Measurements from ENCODE around the gene LRMDA. TPM values are rescaled to one million over a fixed set of nuclear protein-coding genes. Genes with fewer than 3 reads are reported as not detected.

Gene LRMDA
- total and polyA plus RNA-seq, 10 of the 15 experiments (the other 5 are each of a cell fraction or from before 2014, with no cell fraction given), result 0.07 to 0.54 (median 0.29) TPM; not detected in 4

- no TSS peak for BruUV-seq (replicated peaks)
- no peak for DNase-seq (ENCODE audit: low read depth, low spot score)
- ChIA-PET SMC1A (ENCODE audit: uncharacterized antibody, unreplicated experiment) (interaction anchor here (1.3 kb wide), 1 partner anchor 12 kb away, joined by 4 read pairs; no protein-coding TSS in a partner anchor), POLR2A (no interaction called here), RAD21 (ENCODE audit: unreplicated experiment) (no interaction called here), CTCF (interaction anchor here (0.6 kb wide), 1 partner anchor 585 kb away, joined by 4 read pairs; no protein-coding TSS in a partner anchor)
- no peak overlapping the region for H3K9ac ChIP-seq (ENCODE audit: control insufficient read depth, insufficient read depth, low read length)
- in situ Hi-C loops (cut with MboI) (no loop called here), intact Hi-C loops (cut with micrococcal nuclease; ENCODE audit: unreplicated experiment) (no loop called here)
- WGBS (ENCODE audit: insufficient coverage, insufficient replicate concordance, low lambda C conversion rate, missing lambda C conversion rate), result 43% methylated on average over 11 of the region's 11 CpGs
- TF ChIP-seq ZSCAN29 (IDR thresholded peaks at IDR 0.05) (no peak), PKNOX1 (IDR thresholded peaks at IDR 0.05) (no peak), SPI1 (IDR thresholded peaks at IDR 0.05; ENCODE audit: borderline replicate concordance, insufficient read depth, low read depth, low read length) (no peak), CREM (IDR thresholded peaks at IDR 0.05; ENCODE audit: low read depth) (no peak), NR2C1 (IDR thresholded peaks at IDR 0.05) (no peak), CHD1 (IDR thresholded peaks at IDR 0.05; ENCODE audit: low read depth, low read length) (no peak), STAT1 (conservative IDR thresholded peaks at IDR 0.05) (no peak), CUX1 (IDR thresholded peaks at IDR 0.05; ENCODE audit: insufficient replicate concordance, low read depth, low read length) (no peak), MTA2 (IDR thresholded peaks at IDR 0.05; ENCODE audit: low read depth) (no peak), FOXM1 (IDR thresholded peaks at IDR 0.05; ENCODE audit: low read depth, low read length) (no peak), POLR2AphosphoS2 (IDR thresholded peaks at IDR 0.05; ENCODE audit: low read depth, low read length) (no peak), SUZ12 (IDR thresholded peaks at IDR 0.05; ENCODE audit: unreplicated experiment) (no peak), REST (IDR thresholded peaks at IDR 0.05; ENCODE audit: low read depth, low read length) (no peak)
- H3K4me2 ChIP-seq (ENCODE audit: control insufficient read depth, insufficient read depth), result no peak overlapping the region
- no peaks in the 10 kb centered on the region for H4K20me1 ChIP-seq (ENCODE audit: control insufficient read depth, insufficient read depth)
- no peaks in the 10 kb centered on the region for H3K27me3 ChIP-seq (replicated peaks in 1 of 2; ENCODE audit: control insufficient read depth in 2 of 2, insufficient read depth in 2 of 2, low read length in 1 of 2)
- H3K79me2 ChIP-seq (ENCODE audit: control insufficient read depth, insufficient read depth, low read length), result no peaks in the 10 kb centered on the region
- no peak overlapping the region for H3K4me3 ChIP-seq
- H3K4me1 ChIP-seq (ENCODE audit: control insufficient read depth, insufficient read depth, low read length), result no peaks in the 10 kb centered on the region
- no peak overlapping the region for H3K27ac ChIP-seq (ENCODE audit: control insufficient read depth, insufficient read depth)
- no peak for ATAC-seq
- H2AFZ ChIP-seq (ENCODE audit: control insufficient read depth, low read depth, low read length), result no peak overlapping the region
- no peak for FAIRE-seq
- H3K36me3 ChIP-seq (ENCODE audit: control insufficient read depth in 2 of 2, insufficient read depth in 2 of 2, low read length in 1 of 2), result no peaks in the 10 kb centered on the region
- H3K9me3 ChIP-seq (replicated peaks; ENCODE audit: control insufficient read depth, insufficient read depth, low read length), result no peaks in the 10 kb centered on the region
Observed at GRCh38 chr10:76009531-76009930, 578.1 kb downstream of the LRMDA start.

All from GM12878 (cell line).